Effector CD8-positive, alpha-beta T cell (primary cell): Measurements from ENCODE around the gene RUFY4.
A peak's percentile ranks its signal among the peaks of the same experiment; 100 is the strongest.

Experiments used
- DNase-seq: peaks from one replicate; lab custom pipeline; 2025; lab: John Stamatoyannopoulos, UW
- total RNA-seq, 4 experiments: gene quantifications; one replicate each; lab custom pipeline; 2026; lab: John Stamatoyannopoulos, UW

RUFY4 gene
- 0.09 to 0.39 (median 0.27) reads per million in 4 experiments for total RNA-seq

- peak; percentile 30 for DNase-seq
Measured at GRCh38 chr2:218068721-218069334, at the start of gene RUFY4. RUFY4 (plus strand) TSS chr2:218069253; CDS start chr2:218070606, 1,353 bp downstream.

GRCh38 chr2:218019411-218020060 is 49.5 kb upstream of the RUFY4 start:
- DNase-seq: no peak

GRCh38 chr2:218020281-218020680 is 48.8 kb upstream of the RUFY4 start:
- no peak for DNase-seq

GRCh38 chr2:218020966-218021535 is 48.0 kb upstream of the RUFY4 start:
- no peak for DNase-seq

- no peak for DNase-seq
Measured at GRCh38 chr2:218021536-218022071, 47.4 kb upstream of the RUFY4 start.

GRCh38 chr2:218022131-218022850 is 46.8 kb upstream of the RUFY4 start:
- DNase-seq: no peak

GRCh38 chr2:218022851-218023530 is 46.1 kb upstream of the RUFY4 start:
- no peak for DNase-seq

- DNase-seq: no peak
Measured at GRCh38 chr2:218023636-218024035, 45.4 kb upstream of the RUFY4 start.

- no peak for DNase-seq
Measured at GRCh38 chr2:218024336-218024735, 44.7 kb upstream of the RUFY4 start.

- no peak for DNase-seq
Measured at GRCh38 chr2:218024871-218025270, 44.2 kb upstream of the RUFY4 start.

GRCh38 chr2:218026244-218026643 is 42.8 kb upstream of the RUFY4 start:
- no peak for DNase-seq

GRCh38 chr2:218026676-218027425 is 42.2 kb upstream of the RUFY4 start:
- DNase-seq: no peak

- DNase-seq: no peak
Measured at GRCh38 chr2:218027426-218028188, 41.4 kb upstream of the RUFY4 start.

- no peak for DNase-seq
Measured at GRCh38 chr2:218028189-218028495, 40.9 kb upstream of the RUFY4 start.

- DNase-seq: no peak
Measured at GRCh38 chr2:218028562-218029348, 40.3 kb upstream of the RUFY4 start.

- no peak for DNase-seq
Measured at GRCh38 chr2:218029366-218030360, 39.4 kb upstream of the RUFY4 start.

- no peak for DNase-seq
Measured at GRCh38 chr2:218030409-218031195, 38.5 kb upstream of the RUFY4 start.

- no peak for DNase-seq
Measured at GRCh38 chr2:218031261-218031660, 37.8 kb upstream of the RUFY4 start.
